ENCODE data around the gene NOS3.

- TF ChIP-seq POLR2A (IDR thresholded peaks at IDR 0.05) (no peak), CTCF (IDR thresholded peaks at IDR 0.05) (peak; percentile 71 to 93 (median 82))
Observed at GRCh38 chr7:150962553-150963399, 28.0 kb upstream of the NOS3 start.

Data from esophagus squamous epithelium (tissue), 4 donors.